Fibroblast of villous mesenchyme (primary cell): ENCODE data around the gene MED22. TPM values are rescaled to one million over a fixed set of nuclear protein-coding genes. Genes with fewer than 3 reads are reported as not detected.
"Not testable (repeated sequence)": the region's sequence is repeated elsewhere in the genome, so short reads cannot be mapped to it uniquely, and the experiment has no call there.

ENCODE experiments used
- DNase-seq: peaks from one replicate; pipeline ENCODE4 v3.0.0-alpha.2; 2010; ENCODE audit warnings: low read depth
- H3K4me3 ChIP-seq: 2 replicates; pipeline ENCODE4 v1.5.1; 2011; ENCODE audit warnings: low read depth, mild to moderate bottlenecking, low read length
- CTCF ChIP-seq: IDR thresholded peaks from 2 replicates; pipeline ENCODE4 v1.5.1; 2012; ENCODE audit warnings: low read depth, mild to moderate bottlenecking, low read length; ENCODE audit not compliant: insufficient read depth
- total RNA-seq: library from RNA; depleted of rRNA; stranded (reverse); fragments of >200 nt; gene quantifications from 2 replicates; pipeline ENCODE4 v1.2.3, GENCODE V29; 2012

MED22 gene
- total RNA-seq, 1 donor: 12.1 TPM

- no peak overlapping the region for H3K4me3 ChIP-seq
- no peak for TF ChIP-seq CTCF
- no peak for DNase-seq
Measured at GRCh38 chr9:133382507-133383141, 34.7 kb upstream of the MED22 start.

GRCh38 chr9:133380734-133381133, 32.8 kb upstream of the MED22 start:
- no peak overlapping the region for H3K4me3 ChIP-seq
- no peak for TF ChIP-seq CTCF
- no peak for DNase-seq

- TF ChIP-seq CTCF: no peak
- H3K4me3 ChIP-seq: no peak overlapping the region
- no peak for DNase-seq
Measured at GRCh38 chr9:133379153-133380086, 31.5 kb upstream of the MED22 start.

- no peak for DNase-seq
- no peak for TF ChIP-seq CTCF
- H3K4me3 ChIP-seq: no peak overlapping the region
Measured at GRCh38 chr9:133378408-133378962, 30.6 kb upstream of the MED22 start.

GRCh38 chr9:133377721-133378216, 29.8 kb upstream of the MED22 start:
- no peak for TF ChIP-seq CTCF
- H3K4me3 ChIP-seq: no peak overlapping the region
- DNase-seq: no peak

- H3K4me3 ChIP-seq, DNase-seq: not testable (repeated sequence)
Measured at GRCh38 chr9:133377280-133377679, 29.3 kb upstream of the MED22 start.
